GM10248 (cell line): Measurements from ENCODE around the gene NOX5.

ENCODE experiments used
- CTCF ChIA-PET: fragments of 300-600 bp; sonication (Branson Sonifier 250); formaldehyde crosslinking; extraction: SDS; loops from one replicate; lab custom pipeline; 2021; ENCODE audit warnings: antibody characterized with exemption; lab: Yijun Ruan, JAX
- POLR2A ChIA-PET: fragments of 350-650 bp; sonication (Branson Sonifier 250); formaldehyde crosslinking; extraction: SDS; loops from one replicate; lab custom pipeline; 2020; ENCODE audit warnings: antibody characterized with exemption; lab: Yijun Ruan, JAX
- DNase-seq: peaks from one replicate; pipeline ENCODE4 v3.0.0; 2012; ENCODE audit errors: extremely low spot score
- CTCF ChIP-seq: IDR thresholded peaks from 2 replicates; pipeline ENCODE4 v1.5.1; 2012; ENCODE audit warnings: mild to moderate bottlenecking, low read depth; ENCODE audit errors: extremely low read depth, missing control alignments, control extremely low read depth

Gene NOX5

GRCh38 chr15:69037977-69038376, 23.5 kb downstream of the NOX5 start:
- TF ChIP-seq CTCF: no peak
- ChIA-PET CTCF (no interaction called here), POLR2A (no interaction called here)

GRCh38 chr15:69038508-69038907, 24.0 kb downstream of the NOX5 start:
- POLR2A ChIA-PET: no interaction called here
- no peak for TF ChIP-seq CTCF
- CTCF ChIA-PET: interaction anchor here (1.5 kb wide), 1 partner anchor 20 kb away, joined by 3 read pairs; no protein-coding TSS in a partner anchor
- no peak for DNase-seq

More at GRCh38 chr15:69037977-69038376, 23.5 kb downstream of the NOX5 start:
- no peak for DNase-seq

GRCh38 chr15:69039516-69040225, 25.2 kb downstream of the NOX5 start:
- ChIA-PET POLR2A (no interaction called here), CTCF (interaction anchor here (0.8 to 1.5 kb wide), 3 partner anchors 13 to 158 kb away, joined by 3 to 4 read pairs (median 3); no protein-coding TSS in a partner anchor)
- DNase-seq: no peak
- TF ChIP-seq CTCF: no peak

- ChIA-PET CTCF (interaction anchor here (1.8 kb wide), 1 partner anchor 16 kb away, joined by 5 read pairs; no protein-coding TSS in a partner anchor), POLR2A (no interaction called here)
- TF ChIP-seq CTCF: no peak
- no peak for DNase-seq
These were observed 28.0 kb downstream of the NOX5 start for GRCh38 chr15:69042531-69042930.

GRCh38 chr15:69045802-69046201, 31.3 kb downstream of the NOX5 start:
- CTCF ChIA-PET: interaction anchor here (1.2 to 1.3 kb wide), 3 partner anchors 12 to 349 kb away, joined by 3 to 5 read pairs (median 4); no protein-coding TSS in a partner anchor
- POLR2A ChIA-PET: no interaction called here
- no peak for DNase-seq
- TF ChIP-seq CTCF: no peak

GRCh38 chr15:69046781-69047180, 32.3 kb downstream of the NOX5 start:
- POLR2A ChIA-PET: no interaction called here
- CTCF ChIA-PET: interaction anchor here (0.9 to 1.3 kb wide), 4 partner anchors 13 to 348 kb away, joined by 3 to 5 read pairs (median 4); no protein-coding TSS in a partner anchor
- no peak for TF ChIP-seq CTCF

More at GRCh38 chr15:69046781-69047180, 32.3 kb downstream of the NOX5 start:
- DNase-seq: no peak
